Measurements from ENCODE around the gene CKB.

Gene CKB

GRCh38 chr14:103488071-103488470 lies 34.6 kb downstream of the CKB start:
- H3K79me2 ChIP-seq (ENCODE audit: insufficient read depth, low read length) = no peaks in the 10 kb centered on the region
- no peak overlapping the region for H3K4me3 ChIP-seq (ENCODE audit: insufficient read depth, low read length, poor library complexity, severe bottlenecking)
- peaks cover 10% of the 10 kb centered on the region; the same call in 1 of the 2 replicates for H3K36me3 ChIP-seq (ENCODE audit: low read length)
- no peak overlapping the region for H3K4me2 ChIP-seq (ENCODE audit: low read depth, low read length, poor library complexity, severe bottlenecking)
- no peaks in the 10 kb centered on the region for H4K20me1 ChIP-seq (ENCODE audit: low read depth, low read length)
- H3K9me3 ChIP-seq (ENCODE audit: insufficient read depth, low read length) = no peaks in the 10 kb centered on the region
- no peak overlapping the region for H2AFZ ChIP-seq (ENCODE audit: low read depth, low read length, severe bottlenecking)
- no peaks in the 10 kb centered on the region for H3K9me2 ChIP-seq (replicated peaks; ENCODE audit: insufficient read depth, low read length)
- H3K27ac ChIP-seq (ENCODE audit: low read depth, low read length) = no peak overlapping the region
- H3K9ac ChIP-seq (ENCODE audit: low read length) = no peak overlapping the region
- no peaks in the 10 kb centered on the region for H3F3A ChIP-seq (ENCODE audit: insufficient read depth)
- no peak for TF ChIP-seq CTCF (IDR thresholded peaks at IDR 0.05; ENCODE audit: insufficient read depth, low read length, poor library complexity, severe bottlenecking)
- no peak for TF ChIP-seq EZH2phosphoT487 (conservative IDR thresholded peaks at IDR 0.05; ENCODE audit: low read length)
- no peaks in the 10 kb centered on the region for H3K27me3 ChIP-seq (ENCODE audit: low read length)

GRCh38 chr14:103485504-103485903 lies 37.1 kb downstream of the CKB start:
- Histone ChIP-seq H4K20me1 (ENCODE audit: low read depth, low read length) (no peaks in the 10 kb centered on the region), H3K9ac (ENCODE audit: low read length) (no peak overlapping the region), H3K36me3 (ENCODE audit: low read length) (peaks cover 2% of the 10 kb centered on the region; the same call in 1 of the 2 replicates), H3F3A (ENCODE audit: insufficient read depth) (no peaks in the 10 kb centered on the region), H3K27ac (ENCODE audit: low read depth, low read length) (no peak overlapping the region), H3K9me2 (replicated peaks; ENCODE audit: insufficient read depth, low read length) (no peaks in the 10 kb centered on the region), H2AFZ (ENCODE audit: low read depth, low read length, severe bottlenecking) (no peak overlapping the region), H3K79me2 (ENCODE audit: insufficient read depth, low read length) (no peaks in the 10 kb centered on the region), H3K4me3 (ENCODE audit: insufficient read depth, low read length, poor library complexity, severe bottlenecking) (no peak overlapping the region), H3K27me3 (ENCODE audit: low read length) (no peaks in the 10 kb centered on the region), H3K4me2 (ENCODE audit: low read depth, low read length, poor library complexity, severe bottlenecking) (no peak overlapping the region), H3K9me3 (ENCODE audit: insufficient read depth, low read length) (no peaks in the 10 kb centered on the region)
- no peak for TF ChIP-seq CTCF (IDR thresholded peaks at IDR 0.05; ENCODE audit: insufficient read depth, low read length, poor library complexity, severe bottlenecking)
- TF ChIP-seq EZH2phosphoT487 (conservative IDR thresholded peaks at IDR 0.05; ENCODE audit: low read length) = no peak

GRCh38 chr14:103483600-103483999 lies 39.0 kb downstream of the CKB start:
- Histone ChIP-seq H3K9me3 (ENCODE audit: insufficient read depth, low read length) (no peaks in the 10 kb centered on the region), H2AFZ (ENCODE audit: low read depth, low read length, severe bottlenecking) (no peak overlapping the region), H3K4me2 (ENCODE audit: low read depth, low read length, poor library complexity, severe bottlenecking) (no peak overlapping the region), H3K27me3 (ENCODE audit: low read length) (no peaks in the 10 kb centered on the region), H3K79me2 (ENCODE audit: insufficient read depth, low read length) (no peaks in the 10 kb centered on the region), H3K9ac (ENCODE audit: low read length) (no peak overlapping the region), H3K4me3 (ENCODE audit: insufficient read depth, low read length, poor library complexity, severe bottlenecking) (no peak overlapping the region), H4K20me1 (ENCODE audit: low read depth, low read length) (no peaks in the 10 kb centered on the region), H3K27ac (ENCODE audit: low read depth, low read length) (no peak overlapping the region), H3K9me2 (replicated peaks; ENCODE audit: insufficient read depth, low read length) (no peaks in the 10 kb centered on the region), H3K36me3 (ENCODE audit: low read length) (peaks cover 2% of the 10 kb centered on the region; the same call in 1 of the 2 replicates), H3F3A (ENCODE audit: insufficient read depth) (no peaks in the 10 kb centered on the region)
- TF ChIP-seq EZH2phosphoT487 (conservative IDR thresholded peaks at IDR 0.05; ENCODE audit: low read length) (no peak), CTCF (IDR thresholded peaks at IDR 0.05; ENCODE audit: insufficient read depth, low read length, poor library complexity, severe bottlenecking) (no peak)

Data from SU-DHL-6 (cell line).